ENCODE measurements around the gene CHD9.
"Not testable (repeated sequence)": the region's sequence is repeated elsewhere in the genome, so short reads cannot be mapped to it uniquely, and the experiment has no call there.

Gene CHD9

GRCh38 chr16:53029971-53030370 lies 24.8 kb upstream of the CHD9 start:
- in situ Hi-C loops (cut with HindIII; ENCODE audit: low sequenced_read_pairs), result no loop called here
- H3K4me3 ChIP-seq (ENCODE audit: low read depth, low read length), result no peak overlapping the region
- no peak for DNase-seq (ENCODE audit: low read depth)
- no peak for TF ChIP-seq CTCF (IDR thresholded peaks at IDR 0.05; ENCODE audit: low read depth, low read length, missing control alignments)

GRCh38 chr16:53031323-53031942 lies 23.4 kb upstream of the CHD9 start:
- no peak for TF ChIP-seq CTCF (IDR thresholded peaks at IDR 0.05; ENCODE audit: low read depth, low read length, missing control alignments)
- H3K4me3 ChIP-seq (ENCODE audit: low read depth, low read length), result no peak overlapping the region
- in situ Hi-C loops (cut with HindIII; ENCODE audit: low sequenced_read_pairs), result no loop called here
- DNase-seq (ENCODE audit: low read depth), result no peak

DNA sequence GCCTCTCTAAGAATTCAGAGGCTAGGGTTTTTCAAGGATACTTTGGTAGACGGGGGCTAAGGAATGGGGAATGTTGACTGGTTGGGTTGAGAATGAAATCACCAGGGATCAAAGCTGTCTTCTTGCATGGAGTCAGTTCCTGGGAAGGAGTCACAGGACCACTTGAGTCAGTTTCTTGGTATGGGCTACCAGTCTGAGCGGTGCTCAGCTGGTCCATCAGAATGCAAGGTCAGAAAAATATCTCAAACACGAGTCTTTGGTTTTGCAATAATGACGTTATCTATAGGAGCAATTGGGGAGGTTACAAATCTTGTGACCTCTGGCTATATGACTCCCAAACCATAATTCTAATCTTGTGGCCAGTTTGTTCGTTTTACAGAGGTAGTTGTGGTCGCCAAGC lies 20.5 kb upstream of the CHD9 start:
- no peak for DNase-seq (ENCODE audit: low read depth)
- no peak for TF ChIP-seq CTCF (IDR thresholded peaks at IDR 0.05; ENCODE audit: low read depth, low read length, missing control alignments)
- in situ Hi-C loops (cut with HindIII; ENCODE audit: low sequenced_read_pairs), result no loop called here
- H3K4me3 ChIP-seq (ENCODE audit: low read depth, low read length), result no peak overlapping the region

DNA sequence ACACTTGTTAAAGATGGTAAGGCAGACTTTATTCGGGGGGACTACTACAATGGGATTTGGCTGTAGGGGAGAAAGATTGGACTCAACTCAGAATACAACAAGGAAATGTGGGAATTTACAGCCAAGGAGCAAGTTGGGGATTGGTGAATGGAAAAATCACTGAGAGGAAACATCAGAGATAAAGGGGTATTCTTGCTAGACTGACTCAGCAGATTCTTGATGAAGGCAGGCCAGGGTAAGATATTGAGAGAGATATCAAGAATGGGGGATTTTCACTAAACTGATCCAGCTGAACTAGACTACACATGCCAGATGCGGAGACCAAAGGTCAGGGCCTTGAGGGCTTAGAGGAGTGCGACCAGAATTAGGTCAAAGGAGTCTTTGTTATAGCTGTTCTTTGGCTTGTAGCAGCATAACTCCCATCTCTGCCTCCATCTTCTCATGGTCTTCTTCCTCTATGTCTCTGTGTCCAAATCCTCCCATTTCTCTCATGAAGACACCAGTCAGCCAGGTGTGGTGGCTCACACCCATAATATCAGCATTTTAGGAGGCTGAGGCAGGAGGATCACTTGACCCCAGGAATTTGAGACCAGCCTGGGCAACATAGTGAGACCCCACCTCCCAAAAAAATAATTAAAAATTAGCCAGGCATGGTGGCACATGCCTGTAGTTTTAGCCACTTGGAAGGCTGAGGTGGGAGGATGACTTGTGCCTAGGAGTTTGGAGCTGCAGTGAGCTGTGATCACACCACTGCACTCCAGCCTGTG lies 19.4 kb upstream of the CHD9 start:
- in situ Hi-C loops (cut with HindIII; ENCODE audit: low sequenced_read_pairs), result no loop called here
- TF ChIP-seq CTCF (IDR thresholded peaks at IDR 0.05; ENCODE audit: low read depth, low read length, missing control alignments), result no peak
- DNase-seq (ENCODE audit: low read depth), result no peak
- H3K4me3 ChIP-seq (ENCODE audit: low read depth, low read length), result no peak overlapping the region

DNA sequence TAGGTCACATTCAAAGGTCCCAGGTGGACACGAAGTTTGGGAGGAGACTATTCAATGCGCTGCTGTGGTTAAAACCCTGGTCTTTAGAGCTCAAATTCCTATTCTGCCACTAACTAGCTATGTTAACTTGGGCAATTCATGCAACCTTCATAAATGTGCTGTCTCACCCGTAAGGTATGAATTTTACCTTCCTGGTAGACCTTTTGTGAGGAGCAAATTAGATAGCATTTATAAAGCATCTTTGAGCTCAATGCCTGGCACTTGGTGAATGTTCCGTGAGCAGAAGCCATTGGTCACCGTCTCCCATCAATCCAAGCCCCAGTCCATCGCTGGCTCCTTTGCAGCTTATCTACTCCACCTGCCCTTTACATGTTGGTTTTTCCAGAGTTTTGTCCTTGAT lies 18.7 kb upstream of the CHD9 start:
- no peak for TF ChIP-seq CTCF (IDR thresholded peaks at IDR 0.05; ENCODE audit: low read depth, low read length, missing control alignments)
- H3K4me3 ChIP-seq (ENCODE audit: low read depth, low read length), result no peak overlapping the region
- in situ Hi-C loops (cut with HindIII; ENCODE audit: low sequenced_read_pairs), result no loop called here
- no peak for DNase-seq (ENCODE audit: low read depth)

DNA sequence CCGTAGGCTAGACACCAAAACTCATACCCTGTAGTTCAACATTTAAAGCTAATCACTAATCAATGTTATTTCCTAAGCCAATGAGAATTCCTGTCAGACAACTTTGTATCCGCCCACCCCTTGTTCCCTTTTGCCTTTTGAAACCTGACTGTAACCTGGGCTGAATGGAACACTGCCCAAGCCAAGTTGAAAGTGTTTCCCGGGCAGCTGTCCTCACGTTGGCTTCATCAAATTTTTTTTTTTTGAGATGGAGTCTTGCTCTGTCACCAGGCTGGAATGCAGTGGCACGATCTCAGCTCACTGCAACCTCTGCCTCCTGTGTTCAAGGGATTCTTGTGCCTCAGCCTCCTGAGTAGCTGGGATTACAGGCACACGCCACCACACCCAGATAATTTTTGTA lies 18.1 kb upstream of the CHD9 start:
- DNase-seq (ENCODE audit: low read depth); in situ Hi-C loops (cut with HindIII; ENCODE audit: low sequenced_read_pairs); H3K4me3 ChIP-seq (ENCODE audit: low read depth, low read length): not testable (repeated sequence)

DNA sequence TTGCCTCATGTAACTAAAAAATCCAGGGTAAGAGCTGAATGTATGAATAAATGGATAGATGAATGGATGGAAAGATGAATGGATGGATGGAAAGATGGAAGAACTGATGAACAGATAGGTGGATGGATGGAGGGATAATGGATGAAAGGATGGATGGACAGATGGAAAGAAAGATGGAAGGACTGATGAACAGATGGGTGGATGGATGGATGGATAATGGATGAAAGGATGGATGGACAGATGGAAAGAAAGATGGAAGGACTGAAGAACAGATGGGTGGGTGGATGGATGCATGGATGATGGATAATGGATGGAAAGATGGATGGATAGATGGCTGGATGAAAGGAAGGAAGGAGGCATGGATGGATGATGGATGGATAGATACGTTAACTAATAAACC lies 14.0 kb upstream of the CHD9 start:
- DNase-seq (ENCODE audit: low read depth), result no peak
- in situ Hi-C loops (cut with HindIII; ENCODE audit: low sequenced_read_pairs), result no loop called here
- TF ChIP-seq CTCF (IDR thresholded peaks at IDR 0.05; ENCODE audit: low read depth, low read length, missing control alignments), result no peak
- H3K4me3 ChIP-seq (ENCODE audit: low read depth, low read length), result no peak overlapping the region
